GM23338 (cell line): ENCODE data around the gene FHDC1.

Experiments used
- CREB1 ChIP-seq: fragments of 250-450 bp; sonication (Bioruptor Pico); IDR thresholded peaks from 2 replicates; pipeline ENCODE4 v1.5.0; 2020; ENCODE audit warnings: low read depth, mild to moderate bottlenecking, moderate library complexity
- ETS1 ChIP-seq: IDR thresholded peaks from 2 replicates; pipeline ENCODE4 v1.6.1; 2016; ENCODE audit warnings: antibody characterized with exemption
- EZH2 ChIP-seq: fragments of 200-600 bp; sonication (generic); IDR thresholded peaks from one replicate; pipeline ENCODE4 v1.8.0; 2017; ENCODE audit warnings: antibody characterized with exemption, mild to moderate bottlenecking, low read depth; ENCODE audit not compliant: unreplicated experiment
- EZH2phosphoT487 ChIP-seq: fragments of 200-600 bp; sonication (generic); IDR thresholded peaks from one replicate; pipeline ENCODE4 v1.8.1; 2018; ENCODE audit warnings: antibody characterized with exemption; ENCODE audit not compliant: unreplicated experiment
- JUNB ChIP-seq: IDR thresholded peaks from one replicate; pipeline ENCODE4 v1.6.1; 2016; ENCODE audit warnings: antibody characterized with exemption; ENCODE audit not compliant: unreplicated experiment
- NANOG ChIP-seq: IDR thresholded peaks from 2 replicates; pipeline ENCODE4 v1.6.1; 2016; ENCODE audit warnings: antibody characterized with exemption, borderline replicate concordance
- POLR2AphosphoS5 ChIP-seq: IDR thresholded peaks from 2 replicates; pipeline ENCODE4 v1.6.1; 2016; ENCODE audit warnings: antibody characterized with exemption, low read depth
- REST ChIP-seq: IDR thresholded peaks from one replicate; pipeline ENCODE4 v1.6.1; 2018; ENCODE audit warnings: antibody characterized with exemption; ENCODE audit not compliant: unreplicated experiment
- STAT1 ChIP-seq: IDR thresholded peaks from one replicate; pipeline ENCODE4 v1.6.1; 2016; ENCODE audit warnings: antibody characterized with exemption; ENCODE audit not compliant: unreplicated experiment
- ZNF114 ChIP-seq: fragments of 250-450 bp; sonication (Bioruptor Pico); IDR thresholded peaks from 2 replicates; pipeline ENCODE4 v1.5.0; 2020; ENCODE audit warnings: mild to moderate bottlenecking, moderate library complexity
- TF ChIP-seq, protein P1 (sequence below), 2 experiments: fragments of 200-600 bp in 1 of 2; sonication (generic) in 1 of 2; conservative IDR thresholded peaks; 2 replicates each; pipeline versions ENCODE4 v1.5.1 to v1.6.1; 2016 to 2017; ENCODE audit warnings: antibody characterized with exemption in 2 of 2, low read depth in 2 of 2, mild to moderate bottlenecking in 2 of 2, moderate library complexity in 1 of 2
- TF ChIP-seq, protein P2 (sequence below): fragments of 250-450 bp; sonication (Bioruptor Pico); IDR thresholded peaks from 2 replicates; pipeline ENCODE4 v1.5.0; 2020; ENCODE audit warnings: mild to moderate bottlenecking, moderate library complexity

DNA sequence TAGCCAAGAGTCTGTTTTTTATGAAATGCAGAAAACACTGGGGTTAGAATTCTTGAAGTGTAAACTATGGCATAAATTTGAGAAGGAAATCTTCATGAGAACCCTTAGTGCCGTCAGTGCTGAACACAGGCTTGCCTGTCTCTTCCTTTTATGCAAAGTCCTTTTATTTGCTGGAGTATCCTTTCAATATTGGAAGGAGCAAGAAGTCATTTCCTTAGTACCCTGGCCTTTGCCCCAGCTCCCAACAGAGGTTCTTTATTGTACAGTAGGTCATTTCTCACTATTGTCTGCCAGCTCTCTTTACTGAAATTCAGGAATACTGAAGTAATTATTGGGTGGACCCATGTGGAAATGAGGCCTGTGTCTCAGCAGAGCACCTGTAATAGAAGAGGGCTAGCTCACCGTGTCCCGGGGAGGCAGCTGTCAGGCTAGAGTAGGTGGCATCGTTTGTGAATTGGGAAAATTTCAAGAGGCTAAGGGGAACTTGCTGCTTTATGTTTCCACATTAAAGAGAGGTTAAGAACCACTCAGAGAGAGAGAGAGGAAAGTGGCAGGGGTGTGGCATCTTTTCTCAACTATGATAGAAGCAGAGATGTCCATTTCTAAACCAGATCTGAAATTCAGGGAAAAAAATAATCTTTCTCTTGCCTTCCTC, 8.7 kb downstream of the FHDC1 start:
- TF ChIP-seq CREB1 (CRISPR knock-in tag) (no peak), REST (no peak), POLR2AphosphoS5 (no peak), EZH2phosphoT487 (no peak), ZNF114 (no peak), EZH2 (no peak), NANOG (no peak), JUNB (no peak), ETS1 (no peak), STAT1 (no peak)
- TF ChIP-seq, protein P1, sequence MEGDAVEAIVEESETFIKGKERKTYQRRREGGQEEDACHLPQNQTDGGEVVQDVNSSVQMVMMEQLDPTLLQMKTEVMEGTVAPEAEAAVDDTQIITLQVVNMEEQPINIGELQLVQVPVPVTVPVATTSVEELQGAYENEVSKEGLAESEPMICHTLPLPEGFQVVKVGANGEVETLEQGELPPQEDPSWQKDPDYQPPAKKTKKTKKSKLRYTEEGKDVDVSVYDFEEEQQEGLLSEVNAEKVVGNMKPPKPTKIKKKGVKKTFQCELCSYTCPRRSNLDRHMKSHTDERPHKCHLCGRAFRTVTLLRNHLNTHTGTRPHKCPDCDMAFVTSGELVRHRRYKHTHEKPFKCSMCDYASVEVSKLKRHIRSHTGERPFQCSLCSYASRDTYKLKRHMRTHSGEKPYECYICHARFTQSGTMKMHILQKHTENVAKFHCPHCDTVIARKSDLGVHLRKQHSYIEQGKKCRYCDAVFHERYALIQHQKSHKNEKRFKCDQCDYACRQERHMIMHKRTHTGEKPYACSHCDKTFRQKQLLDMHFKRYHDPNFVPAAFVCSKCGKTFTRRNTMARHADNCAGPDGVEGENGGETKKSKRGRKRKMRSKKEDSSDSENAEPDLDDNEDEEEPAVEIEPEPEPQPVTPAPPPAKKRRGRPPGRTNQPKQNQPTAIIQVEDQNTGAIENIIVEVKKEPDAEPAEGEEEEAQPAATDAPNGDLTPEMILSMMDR (conservative IDR thresholded peaks at IDR 0.05; ENCODE audit: low read depth in 2 of 2), result no peak
- TF ChIP-seq, protein P2, sequence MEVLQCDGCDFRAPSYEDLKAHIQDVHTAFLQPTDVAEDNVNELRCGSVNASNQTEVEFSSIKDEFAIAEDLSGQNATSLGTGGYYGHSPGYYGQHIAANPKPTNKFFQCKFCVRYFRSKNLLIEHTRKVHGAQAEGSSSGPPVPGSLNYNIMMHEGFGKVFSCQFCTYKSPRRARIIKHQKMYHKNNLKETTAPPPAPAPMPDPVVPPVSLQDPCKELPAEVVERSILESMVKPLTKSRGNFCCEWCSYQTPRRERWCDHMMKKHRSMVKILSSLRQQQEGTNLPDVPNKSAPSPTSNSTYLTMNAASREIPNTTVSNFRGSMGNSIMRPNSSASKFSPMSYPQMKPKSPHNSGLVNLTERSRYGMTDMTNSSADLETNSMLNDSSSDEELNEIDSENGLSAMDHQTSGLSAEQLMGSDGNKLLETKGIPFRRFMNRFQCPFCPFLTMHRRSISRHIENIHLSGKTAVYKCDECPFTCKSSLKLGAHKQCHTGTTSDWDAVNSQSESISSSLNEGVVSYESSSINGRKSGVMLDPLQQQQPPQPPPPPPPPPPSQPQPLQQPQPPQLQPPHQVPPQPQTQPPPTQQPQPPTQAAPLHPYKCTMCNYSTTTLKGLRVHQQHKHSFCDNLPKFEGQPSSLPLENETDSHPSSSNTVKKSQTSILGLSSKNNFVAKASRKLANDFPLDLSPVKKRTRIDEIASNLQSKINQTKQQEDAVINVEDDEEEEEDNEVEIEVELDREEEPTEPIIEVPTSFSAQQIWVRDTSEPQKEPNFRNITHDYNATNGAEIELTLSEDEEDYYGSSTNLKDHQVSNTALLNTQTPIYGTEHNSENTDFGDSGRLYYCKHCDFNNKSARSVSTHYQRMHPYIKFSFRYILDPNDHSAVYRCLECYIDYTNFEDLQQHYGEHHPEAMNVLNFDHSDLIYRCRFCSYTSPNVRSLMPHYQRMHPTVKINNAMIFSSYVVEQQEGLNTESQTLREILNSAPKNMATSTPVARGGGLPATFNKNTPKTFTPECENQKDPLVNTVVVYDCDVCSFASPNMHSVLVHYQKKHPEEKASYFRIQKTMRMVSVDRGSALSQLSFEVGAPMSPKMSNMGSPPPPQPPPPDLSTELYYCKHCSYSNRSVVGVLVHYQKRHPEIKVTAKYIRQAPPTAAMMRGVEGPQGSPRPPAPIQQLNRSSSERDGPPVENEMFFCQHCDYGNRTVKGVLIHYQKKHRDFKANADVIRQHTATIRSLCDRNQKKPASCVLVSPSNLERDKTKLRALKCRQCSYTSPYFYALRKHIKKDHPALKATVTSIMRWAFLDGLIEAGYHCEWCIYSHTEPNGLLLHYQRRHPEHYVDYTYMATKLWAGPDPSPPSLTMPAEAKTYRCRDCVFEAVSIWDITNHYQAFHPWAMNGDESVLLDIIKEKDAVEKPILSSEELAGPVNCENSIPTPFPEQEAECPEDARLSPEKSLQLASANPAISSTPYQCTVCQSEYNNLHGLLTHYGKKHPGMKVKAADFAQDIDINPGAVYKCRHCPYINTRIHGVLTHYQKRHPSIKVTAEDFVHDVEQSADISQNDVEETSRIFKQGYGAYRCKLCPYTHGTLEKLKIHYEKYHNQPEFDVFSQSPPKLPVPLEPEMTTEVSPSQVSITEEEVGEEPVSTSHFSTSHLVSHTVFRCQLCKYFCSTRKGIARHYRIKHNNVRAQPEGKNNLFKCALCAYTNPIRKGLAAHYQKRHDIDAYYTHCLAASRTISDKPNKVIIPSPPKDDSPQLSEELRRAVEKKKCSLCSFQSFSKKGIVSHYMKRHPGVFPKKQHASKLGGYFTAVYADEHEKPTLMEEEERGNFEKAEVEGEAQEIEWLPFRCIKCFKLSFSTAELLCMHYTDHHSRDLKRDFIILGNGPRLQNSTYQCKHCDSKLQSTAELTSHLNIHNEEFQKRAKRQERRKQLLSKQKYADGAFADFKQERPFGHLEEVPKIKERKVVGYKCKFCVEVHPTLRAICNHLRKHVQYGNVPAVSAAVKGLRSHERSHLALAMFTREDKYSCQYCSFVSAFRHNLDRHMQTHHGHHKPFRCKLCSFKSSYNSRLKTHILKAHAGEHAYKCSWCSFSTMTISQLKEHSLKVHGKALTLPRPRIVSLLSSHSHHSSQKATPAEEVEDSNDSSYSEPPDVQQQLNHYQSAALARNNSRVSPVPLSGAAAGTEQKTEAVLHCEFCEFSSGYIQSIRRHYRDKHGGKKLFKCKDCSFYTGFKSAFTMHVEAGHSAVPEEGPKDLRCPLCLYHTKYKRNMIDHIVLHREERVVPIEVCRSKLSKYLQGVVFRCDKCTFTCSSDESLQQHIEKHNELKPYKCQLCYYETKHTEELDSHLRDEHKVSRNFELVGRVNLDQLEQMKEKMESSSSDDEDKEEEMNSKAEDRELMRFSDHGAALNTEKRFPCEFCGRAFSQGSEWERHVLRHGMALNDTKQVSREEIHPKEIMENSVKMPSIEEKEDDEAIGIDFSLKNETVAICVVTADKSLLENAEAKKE, result no peak
